Prostate gland (tissue), 2 donors: ENCODE data around the gene BUD31. TPM values are rescaled to one million over a fixed set of nuclear protein-coding genes. Genes with fewer than 3 reads are reported as not detected.

ENCODE experiments used
- DNase-seq: peaks from one replicate; pipeline ENCODE4 v3.0.0-alpha.2; 2019; ENCODE audit warnings: low spot score
- H3K27ac ChIP-seq, 2 donors: fragments of 200-600 bp; sonication (generic); 2 replicates each; pipeline ENCODE4 v1.5.1; 2017 to 2019
- H3K27me3 ChIP-seq: fragments of 200-600 bp; sonication (generic); replicated peaks from 2 replicates; pipeline ENCODE4 v1.5.1; 2019; ENCODE audit not compliant: insufficient read depth
- H3K36me3 ChIP-seq, 2 donors: fragments of 200-600 bp; sonication (generic); 1 replicate in 1 of 2; 2 replicates in 1 of 2; pipeline versions ENCODE4 v1.5.1 to v1.8.1; 2017 to 2019
- H3K4me1 ChIP-seq: fragments of 200-600 bp; sonication (generic); replicated peaks from 2 replicates; pipeline ENCODE4 v1.5.1; 2019
- H3K4me3 ChIP-seq, 2 donors: fragments of 200-600 bp; sonication (generic); 2 replicates each; pipeline ENCODE4 v1.5.1; 2017 to 2019
- H3K9me3 ChIP-seq: fragments of 200-600 bp; sonication (generic); 2 replicates; pipeline ENCODE4 v1.5.1; 2017
- CTCF ChIP-seq, 4 experiments: fragments of 200-600 bp in 2 of 4; fragments of 450-650 bp in 2 of 4; sonication (generic) in 2 of 4; IDR thresholded peaks; 1 replicate in 3 of 4; 2 replicates in 1 of 4; pipeline ENCODE4 v1.5.1; 2016 to 2019; ENCODE audit warnings: antibody characterized with exemption in 4 of 4, mild to moderate bottlenecking in 2 of 4, moderate library complexity in 2 of 4
- POLR2A ChIP-seq: fragments of 450-650 bp; IDR thresholded peaks from one replicate; pipeline ENCODE4 v1.6.1; 2016; ENCODE audit warnings: antibody characterized with exemption, mild to moderate bottlenecking
- POLR2AphosphoS5 ChIP-seq: sonication (generic); formaldehyde crosslinking; IDR thresholded peaks from one replicate; pipeline ENCODE4 v1.6.1; 2017; ENCODE audit warnings: antibody characterized with exemption
- WGBS: methylation state at CpG from one replicate; pipeline ENCODE4 v1.1.5; 2018; 5-methylcytosine and 5-hydroxymethylcytosine counted together
- intact Hi-C: fragments of 100-400 bp; cut with DNase I; formaldehyde crosslinking; loops from one replicate; pipeline ENCODE4 v1.14.2; 2022
- total RNA-seq, 2 donors: library from RNA; depleted of rRNA; stranded (reverse); fragments of >200 nt; gene quantifications; one replicate each; pipeline ENCODE4 v1.1.0, GENCODE V29; 2016

BUD31 gene
- total RNA-seq, 2 donors from 2014 or later: 73.8 to 78.3 TPM

DNA sequence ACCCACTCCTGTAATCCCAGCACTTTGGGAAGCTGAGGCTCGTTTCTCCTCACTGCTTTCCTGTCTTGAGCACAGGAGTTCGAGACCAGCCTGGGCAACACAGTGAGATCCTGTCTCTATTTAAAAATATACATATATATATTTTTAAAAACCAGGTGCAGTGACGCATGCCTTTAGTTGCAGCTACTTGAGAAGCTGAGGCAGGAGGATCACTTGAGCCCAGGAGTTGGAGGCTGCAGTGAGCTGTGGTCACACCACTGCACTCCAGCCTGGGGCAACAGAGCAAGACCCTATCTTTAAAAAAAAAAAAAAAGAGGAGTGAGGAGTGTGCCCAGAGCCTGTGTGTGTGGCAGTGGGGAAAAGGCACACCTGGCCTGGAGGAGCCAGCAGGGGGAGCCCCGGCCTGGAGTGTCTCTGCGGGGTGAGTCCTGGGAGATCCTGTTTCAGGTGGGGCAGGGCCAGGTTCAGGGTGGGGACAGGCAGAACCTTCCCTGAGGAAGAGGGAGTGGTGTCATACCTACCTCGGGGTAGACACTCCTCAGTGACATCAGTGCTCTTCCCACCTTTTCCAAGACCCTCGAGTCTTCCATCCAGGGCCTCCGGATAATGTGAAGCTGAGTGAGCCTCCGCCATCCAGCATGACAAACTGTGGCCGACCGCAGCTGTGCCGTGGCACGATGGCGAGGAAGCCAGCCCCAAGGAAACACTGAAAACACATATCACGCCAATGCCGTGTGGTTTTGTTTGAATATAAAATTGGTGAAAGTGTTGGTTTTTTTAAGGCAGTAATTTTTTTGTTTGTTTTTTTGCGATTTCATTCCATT lies 43.2 kb upstream of the BUD31 start:
- Histone ChIP-seq H3K27me3 (no peaks in the 10 kb centered on the region), H3K9me3 (no peaks in the 10 kb centered on the region), H3K4me1 (no peaks in the 10 kb centered on the region), H3K27ac (no peak overlapping the region), H3K4me3 (no peak overlapping the region), H3K36me3 (peaks cover 0 to 3% of the 10 kb centered on the region in 2 donors)
- TF ChIP-seq CTCF (IDR thresholded peaks at IDR 0.05): peak; percentile 10 to 68 (median 51)
- TF ChIP-seq POLR2A: no peak
- TF ChIP-seq POLR2AphosphoS5: peak; percentile 38
- 70% methylated on average over 17 of the region's 17 CpGs for WGBS
- intact Hi-C loops: no loop called here
- peak; percentile 61 for DNase-seq

GRCh38 chr7:99366646-99367045 lies 42.1 kb upstream of the BUD31 start:
- WGBS: 59% methylated on average over 11 of the region's 11 CpGs
- H3K36me3 ChIP-seq: peaks cover 0 to 2% of the 10 kb centered on the region in 2 donors
- TF ChIP-seq CTCF (IDR thresholded peaks at IDR 0.05): no peak
- DNase-seq: no peak
- intact Hi-C loops: no loop called here
- H3K4me1 ChIP-seq: no peaks in the 10 kb centered on the region
- no peak overlapping the region for H3K27ac ChIP-seq
- H3K4me3 ChIP-seq: no peak overlapping the region
- H3K9me3 ChIP-seq: no peaks in the 10 kb centered on the region
- no peaks in the 10 kb centered on the region for H3K27me3 ChIP-seq

- Histone ChIP-seq H3K9me3 (no peaks in the 10 kb centered on the region), H3K27ac (no peak overlapping the region), H3K36me3 (no peaks in the 10 kb centered on the region), H3K4me1 (no peaks in the 10 kb centered on the region), H3K27me3 (no peaks in the 10 kb centered on the region), H3K4me3 (no peak overlapping the region)
- intact Hi-C loops: no loop called here
- 94% methylated on average over 13 of the region's 13 CpGs for WGBS
- no peak for TF ChIP-seq POLR2AphosphoS5
- no peak for TF ChIP-seq CTCF (IDR thresholded peaks at IDR 0.05)
- TF ChIP-seq POLR2A: no peak
- DNase-seq: no peak
Observed at GRCh38 chr7:99368750-99369389, 39.9 kb upstream of the BUD31 start.

GRCh38 chr7:99369767-99370391 lies 38.9 kb upstream of the BUD31 start:
- WGBS: 19% methylated on average over 9 of the region's 9 CpGs
- intact Hi-C loops: loop anchor here (5.0 kb wide), 1 partner anchor 37 kb away; the partner anchor contains the start of genes BUD31 and PDAP1
- Histone ChIP-seq H3K9me3 (no peaks in the 10 kb centered on the region), H3K27me3 (no peaks in the 10 kb centered on the region), H3K4me3 (no peak overlapping the region), H3K4me1 (no peaks in the 10 kb centered on the region), H3K36me3 (no peaks in the 10 kb centered on the region), H3K27ac (peak overlapping the region in 1 of 2 donors; percentile 40)
- TF ChIP-seq CTCF (IDR thresholded peaks at IDR 0.05) (no peak), POLR2A (no peak), POLR2AphosphoS5 (peak; percentile 19)
- DNase-seq: no peak
